Stomach (tissue), 9 donors: ENCODE results near the gene SGCE. TPM values are rescaled to one million over a fixed set of nuclear protein-coding genes. Genes with fewer than 3 reads are reported as not detected.

Experiments
- DNase-seq, 2 donors: peaks; one replicate each; pipeline versions ENCODE4 v3.0.0 to v3.0.0-alpha.2; 2013 to 2019
- H3K27ac ChIP-seq, 5 donors: fragments of 200-600 bp in 4 of 5; sonication (generic) in 4 of 5; one replicate each; pipeline ENCODE4 v1.5.1; 2013 to 2019; ENCODE audit warnings: mild to moderate bottlenecking in 1 of 5, moderate library complexity in 1 of 5
- H3K27me3 ChIP-seq, 3 donors: fragments of 200-600 bp; sonication (generic); one replicate each; pipeline ENCODE4 v1.5.1; 2017 to 2019; ENCODE audit warnings: mixed run types in 1 of 3
- H3K36me3 ChIP-seq, 4 donors: fragments of 200-600 bp; sonication (generic); 1 replicate in 3 of 4; 2 replicates in 1 of 4; pipeline ENCODE4 v1.5.1; 2016 to 2019
- H3K4me1 ChIP-seq, 4 donors: fragments of 200-600 bp; sonication (generic); one replicate each; pipeline ENCODE4 v1.5.1; 2016 to 2019
- H3K4me3 ChIP-seq, 4 donors: fragments of 200-600 bp; sonication (generic) in 3 of 4; one replicate each; pipeline ENCODE4 v1.5.1; 2016 to 2019; ENCODE audit warnings: mild to moderate bottlenecking in 1 of 4
- H3K9me3 ChIP-seq, 4 donors: fragments of 200-600 bp; sonication (generic); one replicate each; pipeline ENCODE4 v1.5.1; 2016 to 2019
- CTCF ChIP-seq, 7 experiments: fragments of 450-650 bp in 4 of 7; fragments of 200-600 bp in 3 of 7; sonication (generic) in 3 of 7; IDR thresholded peaks; one replicate each; pipeline ENCODE4 v1.5.1; 2016 to 2019; ENCODE audit warnings: antibody characterized with exemption in 7 of 7, control low read depth in 2 of 7, mild to moderate bottlenecking in 1 of 7
- EP300 ChIP-seq: sonication (generic); formaldehyde crosslinking; IDR thresholded peaks from one replicate; pipeline ENCODE4 v1.6.1; 2017; ENCODE audit warnings: antibody characterized with exemption
- POLR2A ChIP-seq, 4 donors: fragments of 450-650 bp; IDR thresholded peaks; one replicate each; pipeline ENCODE4 v1.6.1; 2016; ENCODE audit warnings: antibody characterized with exemption in 4 of 4, control low read depth in 2 of 4, mild to moderate bottlenecking in 1 of 4, moderate library complexity in 1 of 4
- POLR2AphosphoS5 ChIP-seq, 3 donors: sonication (generic); formaldehyde crosslinking; IDR thresholded peaks; one replicate each; pipeline ENCODE4 v1.6.1; 2016; ENCODE audit warnings: antibody characterized with exemption in 3 of 3
- WGBS, 5 donors: extraction: QIAGEN DNeasy Blood & Tissue Kit in 3 of 5; methylation state at CpG; one replicate each; pipeline versions ENCODE4 v1.1.5 to v1.1.7; 2013 to 2018; 5-methylcytosine and 5-hydroxymethylcytosine counted together
- intact Hi-C: fragments of 100-400 bp; cut with DNase I; formaldehyde crosslinking; loops from one replicate; pipeline ENCODE4 v1.15.1; 2023; ENCODE audit warnings: low total_unique reads
- polyA plus RNA-seq, 3 donors: library from polyadenylated mRNA; stranded (reverse); fragments of 200-250 nt; gene quantifications; one replicate each; pipeline ENCODE4 v1.2.3, GENCODE V29; 2013
- total RNA-seq, 5 donors: library from RNA; depleted of rRNA; stranded (reverse); fragments of >200 nt; gene quantifications; one replicate each; pipeline versions ENCODE4 v1.1.0 to v1.2.3, GENCODE V29; 2014 to 2016
- donor health status: healthy with polysubstance abuse.
- donor health status: Bipolar disorder and iron deficiency.
- donor health status: healthy.

SGCE gene
- total and polyA plus RNA-seq, 8 donors = 12.0 to 142 (median 66.9) TPM

GRCh38 chr7:94639384-94639783, 16.5 kb downstream of the SGCE start:
- no peaks in the 10 kb centered on the region for H3K36me3 ChIP-seq
- intact Hi-C loops = no loop called here
- TF ChIP-seq CTCF (IDR thresholded peaks at IDR 0.05) = no peak
- no peak for TF ChIP-seq POLR2A (IDR thresholded peaks at IDR 0.05)
- no peak for TF ChIP-seq POLR2AphosphoS5 (IDR thresholded peaks at IDR 0.05)
- TF ChIP-seq EP300 = no peak
- no peaks in the 10 kb centered on the region for H3K4me1 ChIP-seq
- 89 to 100% (median 90%) methylated on average over 1 of the region's 1 CpG for WGBS, 5 donors
- H3K27me3 ChIP-seq = no peaks in the 10 kb centered on the region
- H3K27ac ChIP-seq = no peak overlapping the region
- no peaks in the 10 kb centered on the region for H3K9me3 ChIP-seq
- no peak for DNase-seq
- H3K4me3 ChIP-seq = no peak overlapping the region

- no peaks in the 10 kb centered on the region for H3K36me3 ChIP-seq
- H3K27me3 ChIP-seq = no peaks in the 10 kb centered on the region
- no peak overlapping the region for H3K4me3 ChIP-seq
- peaks cover 0 to 20% (median 8%) of the 10 kb centered on the region in 4 donors for H3K4me1 ChIP-seq
- DNase-seq = no peak
- H3K27ac ChIP-seq = no peak overlapping the region
- TF ChIP-seq POLR2A (IDR thresholded peaks at IDR 0.05) (no peak), POLR2AphosphoS5 (IDR thresholded peaks at IDR 0.05) (no peak), CTCF (IDR thresholded peaks at IDR 0.05) (no peak), EP300 (no peak)
- intact Hi-C loops = no loop called here
- no peaks in the 10 kb centered on the region for H3K9me3 ChIP-seq
Observed at GRCh38 chr7:94635687-94636086, 20.2 kb downstream of the SGCE start.

- Histone ChIP-seq H3K27me3 (no peaks in the 10 kb centered on the region), H3K9me3 (no peaks in the 10 kb centered on the region), H3K4me1 (peaks cover 0 to 20% (median 8%) of the 10 kb centered on the region in 4 donors), H3K4me3 (no peak overlapping the region), H3K27ac (no peak overlapping the region), H3K36me3 (no peaks in the 10 kb centered on the region)
- WGBS, 5 donors = 84 to 96% (median 93%) methylated on average over 6 of the region's 6 CpGs
- TF ChIP-seq POLR2A (IDR thresholded peaks at IDR 0.05) (no peak), POLR2AphosphoS5 (IDR thresholded peaks at IDR 0.05) (no peak), EP300 (no peak), CTCF (IDR thresholded peaks at IDR 0.05) (no peak)
- intact Hi-C loops = no loop called here
- no peak for DNase-seq
Observed at GRCh38 chr7:94634502-94634901, 21.4 kb downstream of the SGCE start.

GRCh38 chr7:94633687-94634086, 22.2 kb downstream of the SGCE start:
- H3K27ac ChIP-seq = no peak overlapping the region
- no peaks in the 10 kb centered on the region for H3K27me3 ChIP-seq
- H3K36me3 ChIP-seq = no peaks in the 10 kb centered on the region
- no peak for DNase-seq
- intact Hi-C loops = no loop called here
- no peak for TF ChIP-seq EP300
- TF ChIP-seq POLR2A (IDR thresholded peaks at IDR 0.05) = no peak
- TF ChIP-seq CTCF (IDR thresholded peaks at IDR 0.05) = no peak
- TF ChIP-seq POLR2AphosphoS5 (IDR thresholded peaks at IDR 0.05) = no peak
- H3K9me3 ChIP-seq = no peaks in the 10 kb centered on the region
- WGBS, 5 donors = 57 to 72% (median 68%) methylated on average over 2 of the region's 2 CpGs
- H3K4me3 ChIP-seq = no peak overlapping the region
- H3K4me1 ChIP-seq = peaks cover 0 to 20% (median 8%) of the 10 kb centered on the region in 4 donors
